ENCODE measurements around the gene SPCS1.

Gene SPCS1

DNA sequence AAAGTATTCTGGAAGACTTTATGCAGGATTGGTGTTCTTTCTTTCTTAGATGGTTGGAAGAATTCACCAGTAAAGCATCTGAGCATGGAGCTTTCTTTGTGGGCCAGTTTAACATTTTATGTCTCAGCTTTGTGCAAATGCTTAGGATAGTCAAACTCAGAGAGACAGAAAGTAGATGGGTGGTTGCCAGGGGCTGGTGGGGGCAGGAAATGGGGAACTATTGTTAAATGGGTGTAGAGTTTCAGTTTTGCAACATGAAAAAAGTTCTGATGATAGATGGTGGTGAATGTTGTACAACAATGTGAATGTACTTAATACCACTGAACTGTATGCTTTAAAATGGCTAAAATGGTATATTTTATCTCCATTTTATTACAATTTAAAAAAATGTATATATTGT, 24.8 kb downstream of the SPCS1 start:
- DNase-seq (ENCODE audit: low read depth) = no peak

DNA sequence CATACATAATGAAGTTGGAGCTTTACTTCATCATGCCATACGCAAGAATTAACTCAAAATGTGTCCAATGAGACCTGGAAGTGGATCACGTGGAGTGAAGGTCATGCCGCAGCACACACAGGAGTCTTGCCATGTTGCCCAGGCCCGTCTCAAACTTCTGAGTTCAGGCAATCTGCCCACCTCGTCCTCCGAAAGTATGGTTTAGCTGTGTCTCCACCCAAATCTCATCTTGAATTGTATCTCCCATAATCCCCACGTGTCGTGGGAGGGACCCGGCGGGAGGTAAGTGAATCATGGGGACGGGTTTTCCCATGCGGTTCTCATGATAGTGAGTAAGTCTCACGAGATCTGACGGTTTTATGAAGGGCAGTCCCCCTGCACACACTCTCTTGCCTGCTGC, 25.7 kb downstream of the SPCS1 start:
- DNase-seq (ENCODE audit: low read depth) = no peak

- DNase-seq (ENCODE audit: low read depth) = no peak
Measured at GRCh38 chr3:52733256-52733891, 27.5 kb downstream of the SPCS1 start.

DNA sequence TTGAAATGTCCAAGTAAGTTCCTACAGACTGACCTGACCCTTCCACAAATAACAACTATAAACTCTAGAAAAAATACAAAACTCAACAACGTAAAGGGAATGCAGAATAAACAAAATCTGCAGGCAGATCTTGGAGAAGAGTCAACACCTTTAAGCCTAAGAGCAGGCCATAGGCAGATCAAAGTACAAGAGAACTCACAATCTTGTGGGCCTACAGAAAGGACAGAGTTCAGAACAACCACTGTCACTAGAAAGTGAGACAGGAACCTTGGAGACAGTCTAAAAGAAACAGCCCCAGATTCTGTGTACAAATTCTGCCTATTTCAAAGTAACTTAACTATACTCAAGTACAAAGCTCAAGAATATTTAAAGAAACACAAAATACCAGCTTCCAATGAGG, 33.8 kb downstream of the SPCS1 start:
- no peak for DNase-seq (ENCODE audit: low read depth)

- DNase-seq (ENCODE audit: low read depth) = no peak
Measured at GRCh38 chr3:52742418-52743041, 36.6 kb downstream of the SPCS1 start.

DNA sequence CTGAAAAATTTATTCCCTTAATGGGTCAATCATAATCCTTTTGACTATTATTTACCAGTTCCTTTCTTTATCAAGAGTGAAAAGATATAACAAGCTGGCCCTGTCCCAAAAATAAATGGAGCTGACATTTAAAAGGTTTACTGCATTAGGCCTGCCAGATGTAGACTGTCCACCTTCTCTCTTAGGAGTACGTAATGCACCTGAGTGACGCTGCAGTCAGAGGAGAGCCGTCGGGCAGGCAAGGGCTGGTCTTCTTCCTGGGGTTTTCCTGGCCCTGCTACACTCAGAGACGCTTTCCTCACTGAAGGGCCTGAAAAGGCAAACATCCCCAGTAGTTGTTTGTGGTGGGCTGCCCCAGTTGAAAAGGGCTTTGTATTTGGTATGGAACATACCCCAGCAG, 37.2 kb downstream of the SPCS1 start:
- DNase-seq (ENCODE audit: low read depth) = no peak

- DNase-seq (ENCODE audit: low read depth) = no peak
Measured at GRCh38 chr3:52743721-52744120, 37.8 kb downstream of the SPCS1 start.

GRCh38 chr3:52752045-52752660, 46.2 kb downstream of the SPCS1 start:
- no peak for DNase-seq (ENCODE audit: low read depth)

DNA sequence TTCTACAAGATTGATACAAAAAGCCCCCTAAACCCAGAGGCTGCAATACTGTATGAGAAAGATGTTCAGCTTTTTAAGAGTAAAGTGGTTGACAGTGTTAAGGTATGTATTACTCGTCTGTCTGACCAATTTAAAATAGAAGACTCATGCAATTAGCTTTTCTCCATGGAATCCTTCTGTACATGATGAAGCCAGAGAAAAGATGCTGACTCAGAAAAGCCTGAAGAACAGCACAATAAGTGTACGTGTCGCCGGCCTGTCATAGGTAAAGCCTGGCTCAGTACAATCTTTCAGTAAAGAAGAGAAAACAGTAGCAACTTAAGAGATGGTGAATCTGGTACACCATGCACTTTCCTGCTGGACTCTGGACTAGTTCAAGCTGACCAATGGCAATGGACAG, 48.5 kb downstream of the SPCS1 start:
- no peak for DNase-seq (ENCODE audit: low read depth)

DNA sequence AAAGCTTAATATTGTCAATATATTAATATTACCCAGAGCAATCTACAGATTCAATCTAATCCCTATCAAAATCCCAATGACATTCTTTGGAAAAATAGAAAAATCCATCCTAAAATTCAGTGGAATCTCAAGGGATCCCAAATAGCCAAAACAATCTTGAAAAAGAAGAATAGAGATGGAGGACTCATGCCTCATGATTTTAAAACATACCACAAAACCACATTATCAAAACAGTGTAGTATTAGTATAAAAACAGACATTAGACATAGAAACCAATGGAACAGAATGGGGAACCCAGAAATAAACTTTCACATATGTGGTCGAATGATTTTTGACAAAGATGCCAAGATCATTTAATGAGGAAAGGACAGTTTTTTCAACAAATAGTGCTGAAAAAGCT, 50.2 kb downstream of the SPCS1 start:
- DNase-seq (ENCODE audit: low read depth) = no peak

Measured in activated T-cell treated with anti-CD3 and anti-CD28 coated beads for 48 hours (primary cell).